Jurkat, Clone E6-1 (cell line): Measurements from ENCODE around the gene WFS1. TPM values are rescaled to one million over a fixed set of nuclear protein-coding genes. Genes with fewer than 3 reads are reported as not detected.

Source experiments
- DNase-seq: peaks from one replicate; pipeline ENCODE4 v3.0.0-alpha.2; 2011; ENCODE audit warnings: low read depth, low spot score
- H3K4me3 ChIP-seq: 2 replicates; pipeline ENCODE4 v1.5.1; 2011; ENCODE audit warnings: mild to moderate bottlenecking, low read length, control low read depth, moderate library complexity
- polyA plus RNA-seq: library from polyadenylated mRNA; unstranded; fragments of >200 nt; gene quantifications from one replicate; pipeline ENCODE4 v1.2.1, GENCODE V29; 2012; ENCODE audit warnings: missing spikeins; ENCODE audit not compliant: insufficient read length, insufficient read depth

The WFS1 gene, protein sequence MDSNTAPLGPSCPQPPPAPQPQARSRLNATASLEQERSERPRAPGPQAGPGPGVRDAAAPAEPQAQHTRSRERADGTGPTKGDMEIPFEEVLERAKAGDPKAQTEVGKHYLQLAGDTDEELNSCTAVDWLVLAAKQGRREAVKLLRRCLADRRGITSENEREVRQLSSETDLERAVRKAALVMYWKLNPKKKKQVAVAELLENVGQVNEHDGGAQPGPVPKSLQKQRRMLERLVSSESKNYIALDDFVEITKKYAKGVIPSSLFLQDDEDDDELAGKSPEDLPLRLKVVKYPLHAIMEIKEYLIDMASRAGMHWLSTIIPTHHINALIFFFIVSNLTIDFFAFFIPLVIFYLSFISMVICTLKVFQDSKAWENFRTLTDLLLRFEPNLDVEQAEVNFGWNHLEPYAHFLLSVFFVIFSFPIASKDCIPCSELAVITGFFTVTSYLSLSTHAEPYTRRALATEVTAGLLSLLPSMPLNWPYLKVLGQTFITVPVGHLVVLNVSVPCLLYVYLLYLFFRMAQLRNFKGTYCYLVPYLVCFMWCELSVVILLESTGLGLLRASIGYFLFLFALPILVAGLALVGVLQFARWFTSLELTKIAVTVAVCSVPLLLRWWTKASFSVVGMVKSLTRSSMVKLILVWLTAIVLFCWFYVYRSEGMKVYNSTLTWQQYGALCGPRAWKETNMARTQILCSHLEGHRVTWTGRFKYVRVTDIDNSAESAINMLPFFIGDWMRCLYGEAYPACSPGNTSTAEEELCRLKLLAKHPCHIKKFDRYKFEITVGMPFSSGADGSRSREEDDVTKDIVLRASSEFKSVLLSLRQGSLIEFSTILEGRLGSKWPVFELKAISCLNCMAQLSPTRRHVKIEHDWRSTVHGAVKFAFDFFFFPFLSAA
- polyA plus RNA-seq, result 12.5 TPM

DNA sequence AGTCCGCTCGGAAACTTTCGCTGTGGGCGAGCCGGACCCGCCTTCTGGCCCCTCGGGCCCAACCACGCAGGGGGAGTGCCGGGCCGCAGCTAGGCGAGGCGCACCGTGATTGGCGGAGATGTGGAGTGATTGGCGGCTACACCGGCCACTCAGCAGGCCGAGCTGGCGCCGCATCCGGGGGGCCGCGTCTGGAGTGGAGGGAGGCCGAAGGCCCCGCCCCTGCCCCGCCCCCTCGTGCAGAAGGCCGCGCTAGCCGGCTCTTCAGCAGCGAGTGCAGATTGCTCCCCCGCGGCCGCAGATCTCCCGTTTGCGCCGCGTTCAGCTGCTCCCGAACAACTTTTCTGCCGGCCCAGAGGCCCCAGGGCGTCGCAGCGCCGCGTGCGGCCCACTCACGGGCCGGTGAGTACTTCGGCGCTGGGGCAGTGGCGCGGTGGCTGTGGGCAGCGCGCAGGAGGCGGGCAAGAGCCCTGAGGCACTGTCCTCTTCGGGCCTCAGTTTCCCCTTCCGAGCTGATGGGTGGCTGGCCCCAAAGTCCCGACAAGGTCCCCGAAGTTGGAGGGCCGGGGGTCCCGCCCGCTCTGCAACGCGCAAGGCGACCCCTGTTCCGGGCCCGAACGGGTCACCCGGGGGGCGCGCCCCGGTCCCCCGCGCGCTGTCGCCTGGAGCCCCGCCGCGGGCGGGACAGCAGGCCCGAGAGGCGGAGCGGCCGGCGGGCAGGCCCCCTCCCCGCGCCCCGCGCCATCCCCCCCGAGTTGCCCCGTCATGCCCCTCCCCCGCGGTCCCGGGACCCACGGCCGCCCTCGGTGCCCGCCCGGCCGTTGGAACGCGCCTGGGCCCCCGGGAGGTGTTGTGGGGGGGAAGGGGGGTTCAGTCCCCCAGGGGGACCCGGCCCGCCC lies at the start of gene WFS1:
TSS of gene WFS1 (plus strand) at position 235 of the 896 bp plus-strand sequence. CDS start 7,606 bp downstream, outside the sequence.
- peak; percentile 95 for DNase-seq
- H3K4me3 ChIP-seq, result peak within 1 kb of the TSS; percentile 72

DNA sequence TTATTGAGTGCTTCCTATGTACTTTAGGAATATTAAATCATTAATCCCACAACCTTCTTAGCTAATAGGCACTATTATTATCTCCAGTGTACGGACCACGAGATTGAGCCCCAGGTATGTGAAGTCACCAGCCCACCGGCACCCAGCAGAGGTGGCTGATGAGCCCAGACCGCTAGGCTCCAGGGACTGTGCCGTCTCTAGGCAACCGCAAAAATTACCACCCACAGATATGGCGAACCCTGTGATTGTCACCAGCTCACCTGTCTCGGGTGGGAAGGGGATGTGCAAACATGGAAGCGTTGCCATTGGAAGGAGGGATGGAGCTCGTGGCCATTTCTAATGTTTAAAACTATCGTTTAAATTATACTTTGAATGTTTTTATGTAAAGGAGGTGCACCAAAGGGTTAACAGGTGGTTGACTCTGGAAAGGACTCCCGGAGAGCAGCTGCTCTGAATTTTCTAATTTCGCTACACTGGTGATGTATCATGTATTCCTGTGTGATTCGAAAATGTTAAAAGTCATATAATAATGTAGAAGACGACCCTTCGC lies 48.3 kb upstream of the WFS1 start:
- no peak for DNase-seq
- no peak overlapping the region for H3K4me3 ChIP-seq

DNA sequence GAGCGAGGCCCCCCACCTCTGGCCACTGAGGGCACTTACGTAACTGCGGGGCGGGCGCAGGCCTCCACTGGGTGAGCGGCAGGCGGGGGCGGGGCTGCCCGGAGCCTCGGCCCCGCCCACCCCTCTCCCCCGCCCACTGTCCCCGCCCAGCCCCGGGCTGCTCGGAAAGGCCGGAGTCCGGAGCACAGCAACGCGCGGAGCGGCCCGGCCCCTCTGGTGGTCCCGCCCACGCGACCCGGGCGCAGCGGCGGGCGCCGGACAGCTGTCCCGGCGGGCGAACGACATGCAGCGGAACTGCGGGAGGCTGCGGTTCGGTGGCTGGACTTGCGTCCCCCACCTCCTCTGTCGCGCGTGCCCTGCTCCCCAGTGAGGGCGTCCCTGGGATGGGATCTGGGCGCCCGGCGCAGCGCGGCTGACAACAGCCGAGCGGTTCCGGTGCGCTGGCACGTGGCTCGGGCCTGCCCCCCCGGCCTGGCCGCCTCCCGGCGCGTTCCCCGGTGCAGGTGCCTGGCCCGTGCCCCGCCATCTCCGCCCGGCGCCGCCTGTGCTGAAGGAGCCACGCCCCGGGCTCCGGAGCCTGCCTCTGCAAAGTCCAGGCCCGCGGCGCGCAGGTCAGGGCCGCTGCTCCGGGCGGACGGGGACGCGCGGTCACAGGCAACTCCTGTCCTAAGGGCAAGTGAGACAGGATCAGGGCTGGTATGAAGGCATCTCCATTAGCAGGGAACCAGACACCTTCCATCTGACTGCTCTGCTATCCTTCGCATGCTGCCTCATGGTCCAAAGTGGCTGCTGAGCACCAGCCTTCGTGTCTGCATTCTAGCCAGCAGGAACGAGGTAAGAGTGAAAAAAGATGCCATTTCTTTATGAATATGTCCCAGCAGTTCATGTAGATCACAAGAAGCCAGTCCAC lies 47.5 kb upstream of the WFS1 start:
- H3K4me3 ChIP-seq, result no peak overlapping the region
- no peak for DNase-seq

DNA sequence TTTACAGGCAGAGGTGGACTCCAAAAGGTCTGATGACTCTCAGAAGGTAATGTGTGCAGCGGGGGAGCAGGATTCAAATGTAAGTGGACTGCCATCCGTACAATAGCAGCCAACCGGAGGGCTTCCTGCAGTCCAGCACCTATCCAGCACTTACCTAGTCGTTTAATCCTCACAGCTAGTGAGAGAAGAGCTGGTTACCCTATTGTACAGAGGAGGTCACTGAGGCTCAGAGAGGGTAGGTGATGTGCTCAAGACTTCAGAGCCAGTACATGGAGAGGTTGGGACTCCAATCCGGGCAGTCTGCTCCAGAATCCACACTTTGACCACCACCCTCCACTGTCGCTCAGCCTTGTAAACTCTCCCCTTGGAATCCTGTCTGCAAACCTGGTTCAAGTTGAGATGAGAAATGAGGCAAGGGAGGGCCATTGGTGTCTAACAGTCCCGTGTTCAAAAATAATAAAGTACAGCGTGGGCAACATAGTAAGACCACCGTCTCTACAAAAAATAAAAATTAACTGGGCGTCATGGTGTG lies 46.8 kb upstream of the WFS1 start:
- DNase-seq, result no peak
- H3K4me3 ChIP-seq, result no peak overlapping the region

DNA sequence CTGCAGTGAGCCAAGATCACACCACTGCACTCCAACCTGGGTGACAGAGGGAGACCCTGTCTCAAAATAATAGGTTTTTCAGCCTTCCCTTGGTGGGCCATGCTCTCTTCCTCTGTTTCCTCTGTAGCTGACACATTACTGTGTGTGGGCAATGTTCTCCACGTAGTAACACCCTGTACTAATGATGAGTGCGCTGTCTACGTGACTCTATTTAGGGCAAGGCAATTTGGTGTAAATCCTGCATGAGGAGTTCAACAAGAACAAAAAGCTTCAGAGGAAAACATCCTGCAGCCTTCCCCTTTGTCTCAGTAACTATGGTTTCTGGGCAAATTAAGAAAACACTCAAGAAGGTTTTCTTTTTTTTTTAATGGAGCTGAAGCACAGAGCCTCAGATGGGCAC lies 44.9 kb upstream of the WFS1 start:
- no peak overlapping the region for H3K4me3 ChIP-seq
- no peak for DNase-seq

DNA sequence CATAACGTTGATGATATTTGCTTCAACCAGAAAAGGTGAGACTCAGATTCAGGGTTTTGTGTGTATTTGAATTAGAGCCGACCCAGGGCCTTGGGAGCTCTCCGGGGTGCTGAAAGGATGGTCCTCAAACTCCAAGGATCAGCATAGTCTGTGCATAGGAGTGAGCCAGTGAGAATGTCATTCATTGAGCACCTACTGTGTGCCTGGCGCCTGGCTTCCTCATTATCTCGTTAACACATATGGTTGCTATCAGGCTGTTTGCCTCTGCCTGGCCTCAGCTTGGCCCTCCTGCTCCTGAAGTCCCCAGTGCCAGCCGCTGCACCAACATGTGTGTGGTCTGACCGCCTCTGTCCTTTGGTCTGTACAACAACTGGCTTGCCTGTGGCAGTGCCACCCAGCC lies 44.2 kb upstream of the WFS1 start:
- DNase-seq, result peak; percentile 34
- no peak overlapping the region for H3K4me3 ChIP-seq

DNA sequence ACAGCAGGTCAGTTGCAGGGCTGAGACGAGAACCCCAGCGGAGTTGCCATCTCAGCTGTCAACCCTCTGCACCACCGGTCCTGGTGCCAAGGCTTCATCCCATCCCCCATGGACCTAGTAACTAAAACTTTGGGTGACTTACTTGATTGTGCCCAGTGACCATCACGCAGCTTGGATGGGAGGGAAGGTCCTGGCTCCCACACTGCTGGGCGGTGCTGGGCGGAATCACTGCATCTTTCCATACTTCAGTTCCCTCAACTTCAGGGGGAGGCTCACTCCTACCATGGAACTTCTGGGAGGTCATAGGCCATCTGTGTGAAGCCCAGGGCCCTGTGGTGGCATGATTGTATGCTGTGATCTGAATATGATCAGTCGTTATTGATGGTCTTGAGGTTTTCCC lies 43.1 kb upstream of the WFS1 start:
- no peak for DNase-seq
- H3K4me3 ChIP-seq, result no peak overlapping the region

DNA sequence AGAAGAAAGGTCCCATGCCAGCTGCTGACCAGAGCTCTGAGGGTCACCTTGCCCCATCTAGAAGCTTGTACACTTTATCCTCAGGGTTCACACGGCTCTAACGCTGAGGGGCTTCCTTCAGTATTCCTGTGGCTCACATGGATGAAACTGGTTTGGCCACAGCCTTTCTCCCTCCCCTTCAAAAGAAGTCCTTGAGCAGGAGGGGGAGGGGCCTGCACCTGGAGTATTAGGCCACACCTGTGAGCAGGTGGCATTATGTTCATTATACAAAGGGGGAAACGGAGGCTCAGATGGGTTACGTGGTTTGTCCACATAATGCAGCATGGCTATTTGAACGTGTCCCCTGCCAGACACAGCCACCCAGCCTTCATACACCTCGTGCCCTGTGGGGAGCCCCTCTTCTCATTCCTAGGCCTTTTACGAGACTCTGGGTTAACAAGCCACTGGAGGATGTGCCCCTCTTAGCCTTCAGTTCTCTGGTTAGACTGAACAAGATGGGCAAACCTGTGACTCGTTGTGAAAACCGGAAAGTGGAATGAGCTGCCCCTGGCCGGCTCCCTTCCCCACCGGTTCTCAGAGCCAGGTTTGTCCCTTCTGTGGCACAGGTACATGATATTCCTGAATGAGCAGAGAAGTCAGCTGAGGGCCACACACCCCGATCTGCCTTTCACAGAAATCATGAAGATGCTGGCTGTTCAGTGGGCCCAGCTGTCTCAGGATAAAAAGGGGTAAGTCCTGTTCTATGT lies 42.1 kb upstream of the WFS1 start:
- H3K4me3 ChIP-seq, result no peak overlapping the region
- DNase-seq, result no peak

DNA sequence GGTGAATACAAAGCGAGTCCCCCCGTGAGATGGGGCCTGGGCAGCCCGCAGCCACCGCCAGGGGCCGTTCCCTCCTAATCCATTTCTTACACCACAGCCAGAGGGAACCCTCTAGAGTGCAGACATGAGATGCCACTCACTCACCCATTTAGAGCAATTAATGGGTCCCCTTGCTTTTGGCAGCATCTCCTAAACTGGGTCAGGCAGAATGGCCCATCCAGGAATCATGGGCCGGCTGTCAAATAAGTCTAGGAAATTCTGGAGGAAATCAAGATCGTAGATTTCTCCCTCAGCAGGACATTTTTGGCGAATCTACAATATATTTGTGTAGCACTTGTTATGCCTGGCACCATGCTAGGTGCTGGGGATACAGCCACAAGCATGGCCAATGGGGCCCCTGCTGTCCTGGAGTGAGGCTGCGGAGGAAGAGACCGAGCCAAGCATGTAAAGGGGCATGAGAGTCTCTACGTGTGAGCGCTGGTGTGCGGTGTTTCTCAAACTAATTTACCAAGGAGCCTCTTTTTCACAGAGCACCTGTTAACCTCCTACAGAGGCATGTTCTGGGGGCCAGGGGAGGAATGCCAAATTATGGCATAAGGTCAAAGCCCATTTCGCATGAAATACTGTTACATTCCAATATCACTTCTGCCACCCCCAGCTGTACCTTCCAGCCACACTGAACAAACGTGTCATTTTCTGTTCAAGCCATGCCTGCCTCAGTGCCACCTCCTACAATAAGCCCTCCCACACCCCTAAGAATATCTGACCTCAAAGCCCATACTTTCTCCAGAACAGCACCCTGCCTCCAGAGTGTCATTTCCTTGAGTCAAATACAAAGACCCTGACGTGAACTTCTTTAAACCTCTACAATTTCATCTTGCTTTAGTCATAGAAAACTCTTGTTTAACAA lies 41.2 kb upstream of the WFS1 start:
- H3K4me3 ChIP-seq, result no peak overlapping the region
- DNase-seq, result no peak

DNA sequence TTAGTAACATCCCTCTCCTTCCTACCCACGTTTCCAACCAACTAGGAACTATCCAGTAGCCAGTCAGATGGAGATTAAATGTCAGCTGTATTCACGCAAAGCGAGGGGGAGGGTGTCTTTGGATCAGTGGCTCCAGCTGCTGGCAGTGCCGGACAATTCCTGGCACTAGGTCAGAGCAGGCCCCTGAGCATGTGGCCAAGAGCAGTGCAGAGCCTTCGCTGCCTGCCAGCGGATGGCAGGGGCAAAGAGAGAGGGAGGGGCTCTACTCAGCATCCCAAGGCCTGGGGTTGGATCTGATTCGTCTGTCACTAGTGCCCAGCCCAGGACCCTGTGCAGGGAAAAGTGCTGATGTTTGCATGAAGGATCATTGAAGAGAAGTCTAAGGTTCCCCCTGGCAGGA lies 40.6 kb upstream of the WFS1 start:
- DNase-seq, result no peak
- no peak overlapping the region for H3K4me3 ChIP-seq

DNA sequence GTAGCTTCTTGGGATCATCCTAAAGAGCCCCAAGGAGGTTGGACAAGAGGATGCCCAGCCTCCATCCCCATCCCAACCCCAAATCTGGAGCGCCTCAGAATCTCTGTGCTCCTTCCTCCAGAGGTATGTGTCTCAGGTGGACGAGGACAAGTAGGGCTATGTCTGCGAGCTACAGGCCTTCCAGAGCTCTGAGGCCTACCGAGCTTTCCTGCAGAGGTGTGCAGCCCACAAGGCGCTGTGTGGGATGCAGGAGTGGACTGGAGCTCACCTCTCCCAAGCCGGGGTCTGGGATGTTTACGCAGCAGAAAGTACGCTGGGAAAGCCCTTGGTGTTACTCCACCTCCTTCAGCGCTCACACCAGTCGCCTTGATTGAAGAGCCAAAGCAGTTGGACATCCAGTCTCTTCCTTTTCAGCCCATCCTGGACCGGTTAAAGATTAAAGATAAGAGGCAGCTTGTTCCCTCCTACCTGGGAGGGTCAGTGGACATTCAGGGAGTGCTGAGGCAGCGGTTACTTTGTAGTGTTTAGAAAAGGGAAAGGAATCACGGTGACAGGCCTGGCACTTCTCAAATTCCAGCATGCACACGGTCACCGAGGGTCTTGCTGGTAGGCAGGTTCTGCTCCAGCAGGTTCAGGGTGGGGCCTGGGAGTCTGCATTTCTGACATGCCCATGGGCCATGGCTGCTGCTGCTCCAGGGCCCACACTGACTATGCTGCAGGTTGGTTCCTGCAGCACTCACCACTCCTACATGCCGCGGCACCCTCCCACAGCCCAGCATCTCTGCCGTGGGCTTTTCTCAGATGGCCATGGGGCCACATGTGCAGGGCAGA lies 39.8 kb upstream of the WFS1 start:
- no peak for DNase-seq
- H3K4me3 ChIP-seq, result no peak overlapping the region

DNA sequence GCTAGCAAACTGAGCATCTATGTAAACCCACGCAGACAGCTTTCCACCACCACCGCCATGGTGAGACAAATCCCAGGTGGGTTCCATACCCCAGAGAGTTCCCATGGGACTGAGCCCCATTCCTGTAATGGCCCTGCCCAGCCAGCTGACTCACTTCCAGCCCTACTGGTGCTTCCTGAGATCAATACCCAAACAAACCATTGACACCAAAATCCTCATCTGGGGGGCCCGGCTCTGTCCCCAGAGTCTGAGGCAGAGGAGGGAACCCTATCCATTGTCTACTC lies 39.2 kb upstream of the WFS1 start:
- no peak overlapping the region for H3K4me3 ChIP-seq
- no peak for DNase-seq

DNA sequence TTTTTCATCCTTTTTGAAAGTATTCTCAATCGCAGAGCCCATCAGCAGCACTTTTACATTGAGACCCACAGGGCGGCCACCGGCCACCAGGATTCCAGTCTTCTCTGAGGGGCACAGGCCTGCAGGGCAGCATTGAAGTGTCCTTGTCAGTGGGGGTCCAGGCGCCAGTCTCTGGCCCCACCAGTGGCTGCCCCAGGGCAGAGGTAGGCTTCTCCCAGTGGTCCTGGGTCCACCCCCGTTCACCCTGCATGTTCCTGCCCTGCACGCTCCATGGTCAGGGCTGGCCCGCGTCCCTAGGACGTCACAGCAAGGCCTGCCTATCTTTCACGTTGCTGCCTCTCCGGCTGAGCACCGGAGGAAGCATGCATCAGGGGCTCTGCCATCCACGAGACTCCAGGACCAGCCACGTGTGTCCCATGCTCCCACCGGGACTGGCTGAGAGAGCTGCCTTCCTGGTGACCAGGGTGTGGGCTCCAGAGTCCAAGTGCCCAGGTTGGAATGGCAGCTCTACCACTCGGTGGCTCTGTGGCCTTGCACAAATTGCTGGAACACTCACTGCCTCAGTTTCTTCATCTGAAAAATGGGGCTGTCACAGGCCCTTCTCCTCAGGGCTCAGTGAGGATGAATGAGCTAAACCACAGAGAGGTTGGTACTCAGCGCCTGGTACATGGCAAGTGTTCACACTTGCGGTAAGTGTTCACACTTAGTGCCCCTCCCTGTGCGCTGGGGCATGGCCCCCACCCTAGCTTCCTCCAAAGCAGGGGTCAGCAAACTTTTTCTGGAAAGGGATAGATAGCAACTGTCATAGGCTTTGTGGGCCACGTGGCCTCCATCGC lies 38.6 kb upstream of the WFS1 start:
- no peak for DNase-seq
- no peak overlapping the region for H3K4me3 ChIP-seq

DNA sequence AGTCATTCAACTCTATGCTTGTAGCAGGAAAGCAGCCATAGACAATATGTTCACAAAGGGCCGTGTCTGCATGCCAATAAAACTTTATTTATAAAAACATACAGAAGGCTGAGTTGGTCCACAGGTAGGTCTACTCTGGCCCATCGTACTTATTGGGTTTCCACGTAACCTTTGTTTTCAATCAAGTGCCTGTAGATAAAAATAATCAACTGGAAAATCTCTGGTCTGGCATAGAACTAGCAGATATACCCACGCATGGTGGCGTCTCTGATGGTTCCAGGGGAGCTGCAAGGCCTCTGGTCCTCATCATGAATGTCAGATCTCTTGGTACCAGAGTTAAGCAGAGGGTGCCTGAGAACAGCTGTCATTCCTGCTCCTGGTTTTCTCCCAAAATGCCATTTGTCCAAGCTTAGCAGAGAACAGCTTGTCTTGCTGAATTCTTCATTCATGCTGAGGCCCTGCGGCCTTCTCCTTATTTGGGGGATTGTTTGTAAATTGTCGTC lies 37.9 kb upstream of the WFS1 start:
- H3K4me3 ChIP-seq, result no peak overlapping the region
- DNase-seq, result no peak
